Frontal cortex (tissue), 4 donors: ENCODE results near the gene PRKX. TPM values are rescaled to one million over a fixed set of nuclear protein-coding genes. Genes with fewer than 3 reads are reported as not detected.
"Not testable (repeated sequence)": the region's sequence is repeated elsewhere in the genome, so short reads cannot be mapped to it uniquely, and the experiment has no call there.

Experiments used
- DNase-seq, 2 donors: peaks; one replicate each; pipeline ENCODE4 v3.0.0; 2012; ENCODE audit warnings: low spot score in 2 of 2
- FAIRE-seq: peaks from 2 replicates; lab custom pipeline; 2012; peaks lifted over from hg19 to GRCh38; lab: Jason Lieb, UNC
- small RNA-seq: library from RNA; depleted of rRNA; stranded (forward); fragments of <200 nt; gene quantifications from one replicate; pipeline ENCODE3, GENCODE V24; 2014
- total RNA-seq: library from RNA; depleted of rRNA; stranded (reverse); fragments of >200 nt; gene quantifications from one replicate; pipeline ENCODE4 v1.2.3, GENCODE V29; 2014
- donor health status: control.
- donor health status: control.
- donor health status: control.

PRKX gene
- total RNA-seq, 1 donor from 2014 or later: 14.3 TPM

- FAIRE-seq: no peak
- DNase-seq: no peak
These were observed 124.0 kb downstream of the PRKX start for GRCh38 chrX:3589474-3589873.

DNA sequence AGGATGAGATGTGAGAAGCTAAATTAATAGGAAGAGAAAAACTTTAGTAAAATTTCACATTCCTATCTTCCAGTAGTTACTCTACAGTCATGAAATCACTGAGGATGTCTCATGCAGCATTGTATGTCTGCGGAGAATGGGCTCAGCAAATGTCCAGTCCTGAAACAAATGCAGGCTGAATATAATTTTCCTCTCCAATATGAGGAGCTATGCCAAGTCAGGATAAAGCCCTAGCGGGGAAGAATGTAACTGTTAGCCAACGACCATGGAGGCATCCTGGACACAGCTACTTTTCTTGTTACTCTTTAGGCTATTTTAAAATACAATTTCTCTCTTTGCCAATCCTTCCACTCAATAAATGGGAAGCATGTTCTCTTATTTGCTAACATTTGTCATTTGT is 127.7 kb downstream of the PRKX start:
- FAIRE-seq (no peak), DNase-seq (no peak)

- DNase-seq: no peak
- no peak for FAIRE-seq
These were observed 128.9 kb downstream of the PRKX start for GRCh38 chrX:3584415-3584996.

DNA sequence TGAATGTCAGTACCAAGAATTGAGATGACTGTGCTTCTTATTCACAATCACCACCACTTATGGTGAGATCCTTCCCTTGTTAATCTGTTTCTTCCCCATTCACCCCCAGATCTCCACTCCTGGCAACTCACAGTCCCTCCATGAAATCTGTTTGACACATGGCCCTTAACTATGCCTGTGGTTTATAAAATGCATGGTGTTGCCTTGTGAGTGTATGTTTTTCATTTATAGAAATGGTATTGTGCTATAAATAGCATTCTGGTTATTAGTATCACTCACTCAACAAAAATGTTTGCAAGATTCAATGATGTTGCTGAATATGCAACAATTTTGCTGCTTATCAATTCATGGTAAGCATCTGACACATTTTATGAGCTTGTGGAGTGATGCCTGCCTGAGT is 131.0 kb downstream of the PRKX start:
- DNase-seq (no peak), FAIRE-seq (no peak)

DNA sequence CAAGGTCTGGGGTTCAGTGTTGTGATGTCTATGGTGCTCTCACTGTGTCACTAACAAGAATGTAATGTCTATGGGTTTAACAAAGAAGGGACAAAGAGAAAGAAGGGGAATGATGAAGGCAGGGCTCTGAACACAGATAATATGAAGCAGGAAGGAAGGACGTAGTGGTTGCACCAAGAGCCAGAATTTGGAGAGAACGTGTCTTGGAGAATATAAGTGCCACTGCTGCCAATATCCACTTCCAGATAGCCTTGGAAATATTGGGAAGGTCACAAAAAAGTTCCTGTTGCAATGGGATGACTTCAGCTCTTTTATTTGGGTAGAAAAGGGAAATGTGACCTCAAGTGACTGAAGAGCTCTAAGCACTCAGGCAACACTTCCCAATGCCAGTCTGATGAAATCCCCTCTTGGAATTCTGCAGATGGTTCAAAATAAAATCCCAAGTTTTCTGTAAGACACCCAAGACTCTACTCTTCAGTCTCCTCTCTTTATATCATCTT is 131.8 kb downstream of the PRKX start:
- DNase-seq (no peak), FAIRE-seq (no peak)

- DNase-seq (no peak), FAIRE-seq (no peak)
These were observed 135.9 kb downstream of the PRKX start for GRCh38 chrX:3577551-3577950.

DNA sequence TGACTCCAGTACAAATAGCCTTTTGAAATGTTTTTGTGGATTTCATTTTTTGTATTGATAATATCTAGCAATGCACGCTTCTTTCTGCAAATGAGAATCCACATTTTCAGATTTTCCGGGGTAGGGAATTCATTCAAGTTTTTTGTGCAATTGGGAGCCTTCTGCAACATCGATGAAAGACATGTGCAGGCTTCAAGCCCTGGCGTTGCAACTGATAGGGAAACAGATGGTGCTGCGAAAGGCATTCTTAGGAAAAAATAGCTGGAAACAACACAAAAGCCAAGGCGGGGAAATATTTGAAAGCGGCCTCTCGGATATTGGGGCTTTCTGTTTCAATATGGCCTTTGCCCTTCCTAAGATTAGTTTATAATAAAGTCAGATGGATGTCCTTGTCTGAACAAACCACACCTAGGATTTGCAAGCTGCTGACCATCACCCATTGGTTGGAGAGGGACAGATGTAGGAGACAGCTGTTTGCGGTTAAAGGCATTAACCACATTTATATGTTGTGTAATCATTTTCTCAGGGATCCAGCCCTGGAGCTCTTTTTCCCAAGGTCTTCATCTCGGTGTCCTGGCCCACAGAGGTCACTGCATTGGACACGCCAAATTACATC is 136.5 kb downstream of the PRKX start:
- FAIRE-seq (no peak), DNase-seq (no peak)

- FAIRE-seq (no peak), DNase-seq (no peak)
These were observed 145.8 kb downstream of the PRKX start for GRCh38 chrX:3567686-3568085.

GRCh38 chrX:3563451-3563850 is 150.0 kb downstream of the PRKX start:
- FAIRE-seq (no peak), DNase-seq (no peak)

- not testable (repeated sequence) for FAIRE-seq
These were observed 153.4 kb downstream of the PRKX start for GRCh38 chrX:3560010-3560409.

More at GRCh38 chrX:3560010-3560409, 153.4 kb downstream of the PRKX start:
- not testable (repeated sequence) for DNase-seq

Small RNA genes lying within 50 kb of the gene (small RNA-seq; reads per million reads assigned to genes)
- gene RF00019 (not detected), gene RNU6-114P (not detected)
